Retinal pigment epithelial cell (primary cell): Measurements from ENCODE around the gene RAD54L.

Experiments
- DNase-seq: peaks from one replicate; pipeline ENCODE4 v3.0.0-alpha.2; 2010; ENCODE audit warnings: low read depth
- H3K4me3 ChIP-seq: 2 replicates; pipeline ENCODE4 v1.5.1; 2011; ENCODE audit warnings: mild to moderate bottlenecking, low read length, control low read depth, moderate library complexity
- TF ChIP-seq, protein P1 (sequence below): conservative IDR thresholded peaks from 2 replicates; pipeline ENCODE4 v1.5.1; 2011; ENCODE audit warnings: low read depth, low read length, control low read depth, inconsistent platforms

Gene RAD54L

DNA sequence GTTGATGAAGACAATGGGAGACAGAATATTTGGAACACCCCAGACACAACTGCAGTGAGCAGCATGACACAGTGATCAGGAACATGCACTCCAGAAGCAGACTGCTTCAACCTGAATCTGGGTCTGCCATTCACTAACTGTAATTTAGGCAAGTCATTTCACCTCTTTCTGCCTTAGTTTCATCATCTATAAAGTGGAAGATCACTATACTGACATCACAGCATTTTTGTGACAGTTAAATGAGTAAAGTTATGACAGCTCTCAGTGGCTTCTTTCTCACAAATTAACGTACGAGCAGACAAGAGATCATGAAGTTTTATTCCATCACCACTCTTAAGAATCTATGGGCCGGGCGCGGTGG, 41.6 kb downstream of the RAD54L start:
- H3K4me3 ChIP-seq: no peak overlapping the region
- no peak for DNase-seq
- TF ChIP-seq, protein P1, sequence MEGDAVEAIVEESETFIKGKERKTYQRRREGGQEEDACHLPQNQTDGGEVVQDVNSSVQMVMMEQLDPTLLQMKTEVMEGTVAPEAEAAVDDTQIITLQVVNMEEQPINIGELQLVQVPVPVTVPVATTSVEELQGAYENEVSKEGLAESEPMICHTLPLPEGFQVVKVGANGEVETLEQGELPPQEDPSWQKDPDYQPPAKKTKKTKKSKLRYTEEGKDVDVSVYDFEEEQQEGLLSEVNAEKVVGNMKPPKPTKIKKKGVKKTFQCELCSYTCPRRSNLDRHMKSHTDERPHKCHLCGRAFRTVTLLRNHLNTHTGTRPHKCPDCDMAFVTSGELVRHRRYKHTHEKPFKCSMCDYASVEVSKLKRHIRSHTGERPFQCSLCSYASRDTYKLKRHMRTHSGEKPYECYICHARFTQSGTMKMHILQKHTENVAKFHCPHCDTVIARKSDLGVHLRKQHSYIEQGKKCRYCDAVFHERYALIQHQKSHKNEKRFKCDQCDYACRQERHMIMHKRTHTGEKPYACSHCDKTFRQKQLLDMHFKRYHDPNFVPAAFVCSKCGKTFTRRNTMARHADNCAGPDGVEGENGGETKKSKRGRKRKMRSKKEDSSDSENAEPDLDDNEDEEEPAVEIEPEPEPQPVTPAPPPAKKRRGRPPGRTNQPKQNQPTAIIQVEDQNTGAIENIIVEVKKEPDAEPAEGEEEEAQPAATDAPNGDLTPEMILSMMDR: no peak

DNA sequence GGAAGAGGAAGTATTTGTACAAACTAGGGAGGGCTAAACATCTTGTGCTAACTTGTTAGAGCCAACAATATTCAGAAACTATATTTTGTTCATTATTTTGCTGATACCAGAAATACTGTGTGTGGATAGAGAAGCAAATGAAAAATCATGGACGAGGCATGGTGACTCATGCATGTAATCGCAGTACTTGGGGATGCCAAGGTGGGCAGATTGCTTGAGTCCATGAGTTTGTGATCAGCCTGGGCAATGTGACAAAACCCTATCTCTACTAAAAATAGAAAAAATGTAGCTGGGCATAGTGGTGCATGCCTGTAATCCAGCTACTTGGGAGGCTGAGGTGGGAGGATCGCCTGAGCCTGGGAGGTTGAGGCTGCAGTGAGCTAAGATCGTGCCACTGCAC, 42.4 kb downstream of the RAD54L start:
- no peak overlapping the region for H3K4me3 ChIP-seq
- TF ChIP-seq, protein P1: no peak
- DNase-seq: no peak

GRCh38 chr1:46295306-46295705, 47.7 kb downstream of the RAD54L start:
- no peak for DNase-seq
- no peak overlapping the region for H3K4me3 ChIP-seq
- TF ChIP-seq, protein P1: no peak

GRCh38 chr1:46298387-46298786, 50.8 kb downstream of the RAD54L start:
- DNase-seq: no peak
- TF ChIP-seq, protein P1: no peak

GRCh38 chr1:46300673-46301405, 53.3 kb downstream of the RAD54L start:
- H3K4me3 ChIP-seq: peak overlapping the region; percentile 98
- TF ChIP-seq, protein P1: no peak
- DNase-seq: no peak

More at GRCh38 chr1:46298387-46298786, 50.8 kb downstream of the RAD54L start:
- H3K4me3 ChIP-seq: no peak overlapping the region

DNA sequence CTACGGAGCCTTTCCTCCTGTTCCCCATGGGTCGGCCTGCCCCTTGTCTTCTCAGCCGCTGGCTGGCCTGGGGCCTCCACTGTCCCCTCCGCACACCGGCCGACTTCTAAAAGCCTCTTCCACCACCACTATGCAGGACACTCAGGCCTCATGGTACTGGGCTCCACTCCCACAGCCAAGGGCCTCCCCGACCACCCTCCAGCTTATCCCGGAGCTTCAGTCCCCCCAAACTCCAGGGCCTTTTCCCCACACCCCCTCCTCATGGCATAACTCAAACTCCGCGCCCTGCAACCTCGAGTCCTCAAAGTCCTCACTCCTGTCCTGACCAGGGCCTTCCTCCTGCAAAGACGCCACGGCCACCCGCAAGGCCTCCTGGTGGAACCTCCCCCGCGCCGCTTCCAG, 53.8 kb downstream of the RAD54L start:
- TF ChIP-seq, protein P1: no peak
- peak overlapping the region; percentile 98 for H3K4me3 ChIP-seq
- DNase-seq: no peak

DNA sequence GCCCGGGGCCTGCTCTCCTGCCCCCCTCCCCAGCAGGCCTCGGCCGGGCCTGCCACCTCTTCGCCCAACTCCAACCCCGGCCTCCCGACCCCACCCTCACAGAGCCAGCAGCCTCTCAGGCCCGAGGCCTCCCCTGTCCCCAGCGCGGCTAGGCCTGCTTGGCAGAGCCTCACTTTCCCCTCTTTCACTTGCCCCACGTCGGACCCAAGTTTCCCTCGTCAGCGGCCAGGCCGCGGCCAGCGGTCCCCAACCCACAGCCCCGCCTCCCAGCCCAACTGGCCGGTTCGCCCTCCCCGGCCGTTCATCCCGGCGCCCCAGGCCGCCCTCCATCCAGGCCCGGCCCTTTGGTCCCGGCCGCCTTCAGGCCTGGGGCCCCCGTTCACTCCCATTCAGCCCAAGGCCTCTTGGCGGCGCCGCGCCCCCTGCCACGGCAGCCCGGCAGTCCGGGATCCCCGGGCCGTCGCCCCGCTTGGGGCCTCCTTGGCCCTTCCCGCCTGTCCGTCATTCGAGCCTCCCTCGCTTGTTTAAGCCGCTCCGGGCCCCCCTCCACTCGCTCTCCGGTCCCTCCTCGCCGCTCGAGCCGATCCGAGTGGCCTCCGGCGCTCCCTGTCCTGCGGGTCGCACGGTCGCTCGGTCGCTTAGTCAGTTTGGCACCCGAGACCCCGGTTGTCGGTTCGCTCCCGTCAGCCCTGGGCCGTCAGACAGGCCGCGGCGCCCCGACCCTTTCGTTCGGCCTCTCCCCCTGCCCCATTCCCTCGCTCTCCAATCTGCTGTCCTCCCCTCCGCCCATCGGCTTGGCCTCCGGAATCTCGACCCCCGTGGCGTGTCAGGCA, 54.5 kb downstream of the RAD54L start:
- TF ChIP-seq, protein P1: peak; percentile 28
- H3K4me3 ChIP-seq: peak overlapping the region; percentile 98
- DNase-seq: no peak
